Measurements from ENCODE around the gene RABL2A. TPM values are rescaled to one million over a fixed set of nuclear protein-coding genes. Genes with fewer than 3 reads are reported as not detected.
"Not testable (repeated sequence)": the region's sequence is repeated elsewhere in the genome, so short reads cannot be mapped to it uniquely, and the experiment has no call there.

RABL2A gene
- total RNA-seq, 1 experiment from 2014 or later = 2.6 TPM

GRCh38 chr2:113664761-113665533 is 37.9 kb downstream of the RABL2A start:
- not testable (repeated sequence) for H3K36me3 ChIP-seq, H3K9me3 ChIP-seq, H3K27me3 ChIP-seq, DNase-seq, H3K4me3 ChIP-seq

- H3K36me3 ChIP-seq, H3K4me3 ChIP-seq, H3K9me3 ChIP-seq, H3K27me3 ChIP-seq, DNase-seq: not testable (repeated sequence)
Measured at GRCh38 chr2:113669013-113669412, 41.9 kb downstream of the RABL2A start.

GRCh38 chr2:113672326-113672932 is 45.4 kb downstream of the RABL2A start:
- H3K27me3 ChIP-seq = no peaks in the 10 kb centered on the region
- no peaks in the 10 kb centered on the region for H3K36me3 ChIP-seq
- no peaks in the 10 kb centered on the region for H3K9me3 ChIP-seq
- no peak for DNase-seq
- H3K4me3 ChIP-seq = no peak overlapping the region

- H3K36me3 ChIP-seq = no peaks in the 10 kb centered on the region
- no peaks in the 10 kb centered on the region for H3K27me3 ChIP-seq
- no peak overlapping the region for H3K4me3 ChIP-seq
- no peaks in the 10 kb centered on the region for H3K9me3 ChIP-seq
- DNase-seq = no peak
Measured at GRCh38 chr2:113675875-113676274, 48.8 kb downstream of the RABL2A start.

GRCh38 chr2:113676623-113677266 is 49.7 kb downstream of the RABL2A start:
- H3K36me3 ChIP-seq = no peaks in the 10 kb centered on the region
- no peak overlapping the region for H3K4me3 ChIP-seq
- no peaks in the 10 kb centered on the region for H3K27me3 ChIP-seq
- DNase-seq = no peak
- no peaks in the 10 kb centered on the region for H3K9me3 ChIP-seq

- Histone ChIP-seq H3K36me3 (no peaks in the 10 kb centered on the region), H3K27me3 (no peaks in the 10 kb centered on the region), H3K9me3 (no peaks in the 10 kb centered on the region), H3K4me3 (no peak overlapping the region)
- no peak for DNase-seq
Measured at GRCh38 chr2:113677330-113677729, 50.3 kb downstream of the RABL2A start.

DNA sequence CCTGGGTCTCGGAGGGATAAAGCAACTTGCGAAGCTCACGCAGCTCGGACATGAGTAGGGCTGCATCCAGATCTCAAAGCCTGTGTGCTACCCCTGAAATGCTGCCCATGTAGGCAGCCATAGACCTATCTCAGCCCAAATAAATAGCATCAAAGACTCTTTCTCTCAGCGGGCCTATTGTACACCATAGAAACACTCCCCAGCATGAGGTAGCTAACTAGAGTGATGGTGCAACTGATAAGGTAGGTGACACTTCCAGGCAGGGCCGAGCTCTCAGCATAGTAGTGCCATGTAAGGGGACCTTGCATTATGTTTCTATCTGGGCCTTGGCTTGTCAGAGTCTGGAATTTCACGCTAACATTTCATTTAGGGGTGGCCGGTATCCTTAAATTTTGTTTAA is 52.4 kb downstream of the RABL2A start:
- H3K27me3 ChIP-seq = no peaks in the 10 kb centered on the region

GRCh38 chr2:113685471-113685870 is 58.4 kb downstream of the RABL2A start:
- H3K4me3 ChIP-seq = no peak overlapping the region
- H3K9me3 ChIP-seq = no peaks in the 10 kb centered on the region
- H3K36me3 ChIP-seq = no peaks in the 10 kb centered on the region
- H3K27me3 ChIP-seq = no peaks in the 10 kb centered on the region
- no peak for DNase-seq

More for the DNA sequence above, 52.4 kb downstream of the RABL2A start:
- H3K36me3 ChIP-seq = no peaks in the 10 kb centered on the region
- H3K9me3 ChIP-seq = no peaks in the 10 kb centered on the region
- H3K4me3 ChIP-seq = no peak overlapping the region
- DNase-seq = no peak

DNA sequence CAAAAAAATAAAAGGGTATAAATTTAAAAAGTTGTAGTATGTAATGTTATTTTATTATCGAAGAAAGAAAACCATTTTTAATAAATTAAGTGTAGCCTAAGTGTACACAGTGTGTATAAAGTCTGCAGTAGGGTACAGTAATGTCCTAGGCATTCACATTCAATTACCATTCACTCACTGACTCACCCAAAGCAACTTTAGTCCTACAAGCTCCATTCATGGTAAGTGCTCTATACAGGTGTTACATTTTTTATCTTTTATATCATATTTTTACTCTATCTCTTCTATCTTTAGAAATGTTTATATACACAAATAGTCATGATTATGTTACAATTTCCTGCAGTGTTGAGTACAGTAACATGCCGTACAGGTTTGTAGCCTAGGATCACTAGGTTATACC is 59.5 kb downstream of the RABL2A start:
- H3K4me3 ChIP-seq = no peak overlapping the region
- H3K9me3 ChIP-seq = no peaks in the 10 kb centered on the region
- no peak for DNase-seq
- H3K36me3 ChIP-seq = no peaks in the 10 kb centered on the region
- no peaks in the 10 kb centered on the region for H3K27me3 ChIP-seq

DNA sequence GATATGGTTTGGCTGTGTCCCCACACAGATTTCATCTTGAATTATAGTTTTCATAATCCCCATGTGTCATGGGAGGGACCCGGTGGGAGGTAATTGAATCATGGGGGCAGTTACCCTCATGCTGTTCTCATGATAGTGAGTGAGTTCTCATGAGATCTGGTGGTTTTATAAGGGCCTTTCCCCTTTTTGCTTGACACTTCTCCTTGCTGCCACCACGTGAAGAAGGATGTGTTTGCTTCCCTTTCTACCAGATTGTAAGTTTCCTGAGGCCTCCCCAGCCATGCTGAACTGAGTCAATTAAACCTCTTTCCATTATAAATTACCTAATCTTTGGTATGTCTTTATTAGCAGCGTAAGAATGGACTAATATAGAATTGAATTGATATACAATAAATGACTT is 63.8 kb downstream of the RABL2A start:
- DNase-seq, H3K36me3 ChIP-seq, H3K27me3 ChIP-seq, H3K9me3 ChIP-seq, H3K4me3 ChIP-seq: not testable (repeated sequence)

Other genes with a start within 250 kb of the RABL2A start
- gene ZNG1B, start 189.6 kb upstream of the RABL2A start, total RNA-seq (2014; rRNA removed; shearing (Covaris generic); ENCODE audit: low replicate concordance) = 12.9 and 16.3 TPM in 2 replicates
- gene FOXD4L1, start 128.6 kb upstream of the RABL2A start, total RNA-seq (2014; rRNA removed; shearing (Covaris generic); ENCODE audit: low replicate concordance) = not detected in 2 replicates
- 61.1 and 66.1 TPM in 2 replicates for gene SLC35F5, start 129.4 kb downstream of the RABL2A start, total RNA-seq (2014; rRNA removed; shearing (Covaris generic); ENCODE audit: low replicate concordance)

All from MG63 (cell line).